HepG2 (cell line): ENCODE results near the gene ZNF740. TPM values are rescaled to one million over a fixed set of nuclear protein-coding genes. Genes with fewer than 3 reads are reported as not detected.

Source experiments
- BORCS8-MEF2B ChIP-seq: sonication (generic); formaldehyde crosslinking; IDR thresholded peaks from 2 replicates; pipeline ENCODE4 v1.8.0; 2022; ENCODE audit warnings: mild to moderate bottlenecking, missing genetic modification reagents
- CC2D1A ChIP-seq: sonication (generic); formaldehyde crosslinking; IDR thresholded peaks from 2 replicates; pipeline ENCODE4 v1.8.1; 2023; ENCODE audit warnings: mild to moderate bottlenecking, missing genetic modification reagents
- CHD4 ChIP-seq: fragments of 200-600 bp; sonication (generic); IDR thresholded peaks from 2 replicates; pipeline ENCODE4 v1.7.0; 2017; ENCODE audit warnings: mild to moderate bottlenecking, low read length, borderline replicate concordance
- FOXC1 ChIP-seq: sonication (generic); formaldehyde crosslinking; IDR thresholded peaks from 2 replicates; pipeline ENCODE4 v1.8.0; 2022; ENCODE audit warnings: mild to moderate bottlenecking, missing genetic modification reagents, borderline replicate concordance
- GATAD2A ChIP-seq: IDR thresholded peaks from 2 replicates; pipeline ENCODE4 v1.6.1; 2016
- ISL2 ChIP-seq: sonication (generic); formaldehyde crosslinking; IDR thresholded peaks from 2 replicates; pipeline ENCODE4 v1.5.0; 2020; ENCODE audit warnings: missing genetic modification reagents
- MAFK ChIP-seq, 2 experiments: IDR thresholded peaks in 1 of 2; conservative IDR thresholded peaks in 1 of 2; 2 replicates each; pipeline ENCODE4 v1.6.1; 2011; ENCODE audit warnings: improper control_type of control experiment in 2 of 2, low read length in 2 of 2
- NBN ChIP-seq: fragments of 450-650 bp; conservative IDR thresholded peaks from 2 replicates; pipeline ENCODE4 v1.6.1; 2017
- PHF21A ChIP-seq: sonication (generic); formaldehyde crosslinking; IDR thresholded peaks from 2 replicates; pipeline ENCODE4 v1.5.0; 2020; ENCODE audit warnings: mild to moderate bottlenecking, missing genetic modification reagents
- RXRB ChIP-seq: IDR thresholded peaks from 2 replicates; pipeline ENCODE4 v1.6.1; 2016; ENCODE audit warnings: borderline replicate concordance, missing genetic modification reagents, missing compliant biosample characterization
- SKI ChIP-seq: fragments of 450-650 bp; IDR thresholded peaks from one replicate; pipeline ENCODE4 v1.6.1; 2018; ENCODE audit warnings: mild to moderate bottlenecking; ENCODE audit not compliant: partially characterized antibody
- SMC3 ChIP-seq: IDR thresholded peaks from 2 replicates; pipeline ENCODE4 v1.6.1; 2011; ENCODE audit warnings: low read length, improper control_type of control experiment
- SNRNP70 ChIP-seq: fragments of 200-400 bp; formaldehyde crosslinking; IDR thresholded peaks from 2 replicates; pipeline ENCODE4 v1.6.1; 2017; ENCODE audit warnings: mild to moderate bottlenecking, low read depth, low read length, moderate library complexity
- ZBTB7B ChIP-seq: sonication (generic); formaldehyde crosslinking; IDR thresholded peaks from 2 replicates; pipeline ENCODE4 v1.4.0; 2020; ENCODE audit warnings: missing genetic modification reagents
- ZMYM2 ChIP-seq: sonication (generic); formaldehyde crosslinking; IDR thresholded peaks from 2 replicates; pipeline ENCODE4 v1.8.0; 2022; ENCODE audit warnings: mild to moderate bottlenecking, missing genetic modification reagents
- ZNF121 ChIP-seq: sonication (generic); formaldehyde crosslinking; IDR thresholded peaks from 2 replicates; pipeline ENCODE4 v1.5.0; 2020; ENCODE audit warnings: mild to moderate bottlenecking, missing genetic modification reagents
- ZNF3 ChIP-seq: IDR thresholded peaks from 2 replicates; pipeline ENCODE4 v1.7.0; 2017; ENCODE audit warnings: inconsistent platforms
- ZNF564 ChIP-seq: sonication (generic); formaldehyde crosslinking; IDR thresholded peaks from 2 replicates; pipeline ENCODE4 v1.8.1; 2023; ENCODE audit warnings: mild to moderate bottlenecking, missing genetic modification reagents
- ZNF570 ChIP-seq: sonication (generic); formaldehyde crosslinking; IDR thresholded peaks from 2 replicates; pipeline ENCODE4 v1.4.0; 2020; ENCODE audit warnings: mild to moderate bottlenecking, missing genetic modification reagents, borderline replicate concordance
- ZNF839 ChIP-seq: sonication (generic); formaldehyde crosslinking; IDR thresholded peaks from 2 replicates; pipeline ENCODE4 v1.4.0; 2020; ENCODE audit warnings: missing genetic modification reagents, mild to moderate bottlenecking, borderline replicate concordance
- ZSCAN22 ChIP-seq: sonication (generic); formaldehyde crosslinking; IDR thresholded peaks from 2 replicates; pipeline ENCODE4 v1.4.0; 2020; ENCODE audit warnings: mild to moderate bottlenecking, missing genetic modification reagents
- ZSCAN30 ChIP-seq: sonication (generic); formaldehyde crosslinking; IDR thresholded peaks from 2 replicates; pipeline ENCODE4 v1.5.0; 2020; ENCODE audit warnings: mild to moderate bottlenecking, missing genetic modification reagents
- polyA plus RNA-seq, 8 experiments: library from polyadenylated mRNA; depleted of rRNA in 3 of 8; stranded (reverse) in 7 of 8; unstranded in 1 of 8; fragments of >200 nt; fragmentation: Illumina TruSeq in 4 of 8; extraction: Trizol in 4 of 8; gene quantifications; 2 replicates each; pipeline versions ENCODE4 v1.2.1 to v1.2.3, GENCODE V29; 2011 to 2016; ENCODE audit warnings: low read depth in 4 of 8, missing spikeins in 1 of 8, mixed read lengths in 1 of 8; ENCODE audit not compliant: insufficient read depth in 1 of 8
- total RNA-seq, 5 experiments: library from RNA; depleted of rRNA; stranded (reverse); fragments of >200 nt; fragmentation: Illumina TruSeq; extraction: Trizol; gene quantifications; 2 replicates each; pipeline ENCODE4 v1.2.3, GENCODE V29; 2016; ENCODE audit warnings: low read depth in 1 of 5
- TF ChIP-seq, protein P1 (sequence below): sonication (generic); formaldehyde crosslinking; IDR thresholded peaks from 2 replicates; pipeline ENCODE4 v1.5.0; 2020; ENCODE audit warnings: mild to moderate bottlenecking, missing genetic modification reagents, borderline replicate concordance
- TF ChIP-seq, protein P2 (sequence below): sonication (generic); formaldehyde crosslinking; IDR thresholded peaks from 2 replicates; pipeline ENCODE4 v1.8.1; 2023; ENCODE audit warnings: mild to moderate bottlenecking, missing genetic modification reagents, borderline replicate concordance
- TF ChIP-seq, protein P3 (sequence below): IDR thresholded peaks from 2 replicates; pipeline ENCODE4 v1.6.1; 2016; ENCODE audit warnings: mild to moderate bottlenecking, missing biosample characterization, missing genetic modification reagents
- TF ChIP-seq, protein P4 (sequence below): sonication (generic); formaldehyde crosslinking; IDR thresholded peaks from 2 replicates; pipeline ENCODE4 v1.8.0; 2022; ENCODE audit warnings: low read depth, missing genetic modification reagents

ZNF740 gene
- total and polyA plus RNA-seq, 2 of the 13 experiments (the other 11 are each of a cell fraction or from before 2014, with no cell fraction given), result 16.9 to 19.0 TPM

DNA sequence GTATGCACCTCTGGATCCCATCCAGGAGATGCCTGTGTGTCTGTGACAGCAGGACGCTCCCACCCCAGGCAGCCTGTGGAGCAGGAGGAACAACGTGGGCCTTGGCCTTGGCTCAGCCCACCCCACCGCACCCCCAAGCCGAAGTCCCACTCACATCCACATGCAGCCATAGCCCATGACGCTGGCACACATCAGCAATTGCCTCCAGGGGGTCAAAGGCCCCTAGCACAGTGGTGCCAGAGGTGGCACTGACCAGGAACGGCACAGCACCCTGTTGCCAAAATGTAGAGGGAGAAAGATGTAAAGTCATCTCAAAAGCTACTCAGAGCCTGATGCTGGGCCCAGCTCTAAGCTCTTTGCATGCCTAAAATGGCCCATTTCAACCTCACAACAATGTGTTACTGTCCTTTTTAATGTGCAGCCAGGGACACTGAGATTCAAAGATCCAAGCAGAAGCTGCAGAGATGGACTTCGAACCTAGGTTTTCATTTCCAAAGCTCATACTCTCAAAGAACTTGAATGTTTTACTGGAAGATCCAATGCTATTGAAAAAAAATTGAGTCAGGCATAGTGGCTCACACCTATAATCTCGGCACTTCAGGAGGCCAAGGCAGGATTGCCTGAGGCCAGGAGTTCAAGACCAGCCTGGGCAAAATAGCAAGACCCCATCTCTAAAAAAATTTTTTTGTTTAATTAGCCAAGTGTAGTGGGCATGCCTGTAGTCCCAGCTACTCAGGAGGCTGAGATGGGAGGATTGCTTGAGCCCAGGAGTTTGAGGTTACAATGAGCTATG, 19.2 kb upstream of the ZNF740 start (continued):
- TF ChIP-seq NBN (no peak), CHD4 (no peak), SMC3 (no peak), ZSCAN30 (CRISPR knock-in tag) (no peak), ZNF839 (no peak), MAFK (conservative IDR thresholded peaks at IDR 0.05 in 1 of 2, IDR thresholded peaks at IDR 0.05 in 1 of 2; ENCODE audit: low read length in 2 of 2) (no peak), SKI (no peak), ISL2 (CRISPR knock-in tag) (no peak), CC2D1A (CRISPR knock-in tag) (no peak), ZNF564 (no peak), PHF21A (CRISPR knock-in tag) (0 out of 2 replicates have a peak, but pooled peaks have one; percentile 9), RXRB (CRISPR knock-in tag) (peak; percentile 26; the same call in 1 of the 2 replicates), ZSCAN22 (CRISPR knock-in tag) (no peak), ZMYM2 (CRISPR knock-in tag) (no peak), ZNF570 (CRISPR knock-in tag) (no peak), ZNF121 (peak; percentile 74), ZNF3 (CRISPR knock-in tag) (no peak), ZBTB7B (0 out of 2 replicates have a peak, but pooled peaks have one; percentile 21), GATAD2A (0 out of 2 replicates have a peak, but pooled peaks have one; percentile 27), BORCS8-MEF2B (CRISPR knock-in tag) (no peak), SNRNP70 (no peak), FOXC1 (no peak)
- TF ChIP-seq, protein P1, sequence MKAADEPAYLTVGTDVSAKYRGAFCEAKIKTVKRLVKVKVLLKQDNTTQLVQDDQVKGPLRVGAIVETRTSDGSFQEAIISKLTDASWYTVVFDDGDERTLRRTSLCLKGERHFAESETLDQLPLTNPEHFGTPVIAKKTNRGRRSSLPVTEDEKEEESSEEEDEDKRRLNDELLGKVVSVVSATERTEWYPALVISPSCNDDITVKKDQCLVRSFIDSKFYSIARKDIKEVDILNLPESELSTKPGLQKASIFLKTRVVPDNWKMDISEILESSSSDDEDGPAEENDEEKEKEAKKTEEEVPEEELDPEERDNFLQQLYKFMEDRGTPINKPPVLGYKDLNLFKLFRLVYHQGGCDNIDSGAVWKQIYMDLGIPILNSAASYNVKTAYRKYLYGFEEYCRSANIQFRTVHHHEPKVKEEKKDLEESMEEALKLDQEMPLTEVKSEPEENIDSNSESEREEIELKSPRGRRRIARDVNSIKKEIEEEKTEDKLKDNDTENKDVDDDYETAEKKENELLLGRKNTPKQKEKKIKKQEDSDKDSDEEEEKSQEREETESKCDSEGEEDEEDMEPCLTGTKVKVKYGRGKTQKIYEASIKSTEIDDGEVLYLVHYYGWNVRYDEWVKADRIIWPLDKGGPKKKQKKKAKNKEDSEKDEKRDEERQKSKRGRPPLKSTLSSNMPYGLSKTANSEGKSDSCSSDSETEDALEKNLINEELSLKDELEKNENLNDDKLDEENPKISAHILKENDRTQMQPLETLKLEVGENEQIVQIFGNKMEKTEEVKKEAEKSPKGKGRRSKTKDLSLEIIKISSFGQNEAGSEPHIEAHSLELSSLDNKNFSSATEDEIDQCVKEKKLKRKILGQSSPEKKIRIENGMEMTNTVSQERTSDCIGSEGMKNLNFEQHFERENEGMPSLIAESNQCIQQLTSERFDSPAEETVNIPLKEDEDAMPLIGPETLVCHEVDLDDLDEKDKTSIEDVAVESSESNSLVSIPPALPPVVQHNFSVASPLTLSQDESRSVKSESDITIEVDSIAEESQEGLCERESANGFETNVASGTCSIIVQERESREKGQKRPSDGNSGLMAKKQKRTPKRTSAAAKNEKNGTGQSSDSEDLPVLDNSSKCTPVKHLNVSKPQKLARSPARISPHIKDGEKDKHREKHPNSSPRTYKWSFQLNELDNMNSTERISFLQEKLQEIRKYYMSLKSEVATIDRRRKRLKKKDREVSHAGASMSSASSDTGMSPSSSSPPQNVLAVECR (CRISPR knock-in tag), result peak; percentile 33; the same call in 1 of the 2 replicates
- TF ChIP-seq, protein P2, sequence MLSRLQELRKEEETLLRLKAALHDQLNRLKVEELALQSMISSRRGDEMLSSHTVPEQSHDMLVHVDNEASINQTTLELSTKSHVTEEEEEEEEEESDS, result no peak
- TF ChIP-seq, protein P3, sequence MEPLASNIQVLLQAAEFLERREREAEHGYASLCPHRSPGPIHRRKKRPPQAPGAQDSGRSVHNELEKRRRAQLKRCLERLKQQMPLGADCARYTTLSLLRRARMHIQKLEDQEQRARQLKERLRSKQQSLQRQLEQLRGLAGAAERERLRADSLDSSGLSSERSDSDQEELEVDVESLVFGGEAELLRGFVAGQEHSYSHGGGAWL (CRISPR knock-in tag), result no peak
- TF ChIP-seq, protein P4, sequence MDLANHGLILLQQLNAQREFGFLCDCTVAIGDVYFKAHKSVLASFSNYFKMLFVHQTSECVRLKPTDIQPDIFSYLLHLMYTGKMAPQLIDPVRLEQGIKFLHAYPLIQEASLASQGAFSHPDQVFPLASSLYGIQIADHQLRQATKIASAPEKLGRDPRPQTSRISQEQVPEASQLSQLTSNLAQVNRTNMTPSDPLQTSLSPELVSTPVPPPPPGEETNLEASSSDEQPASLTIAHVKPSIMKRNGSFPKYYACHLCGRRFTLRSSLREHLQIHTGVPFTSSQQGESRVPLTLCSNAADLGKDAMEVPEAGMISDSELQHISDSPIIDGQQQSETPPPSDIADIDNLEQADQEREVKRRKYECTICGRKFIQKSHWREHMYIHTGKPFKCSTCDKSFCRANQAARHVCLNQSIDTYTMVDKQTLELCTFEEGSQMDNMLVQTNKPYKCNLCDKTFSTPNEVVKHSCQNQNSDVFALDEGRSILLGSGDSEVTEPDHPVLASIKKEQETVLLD (CRISPR knock-in tag), result no peak
